GM10266 (cell line): ENCODE measurements around the gene STUM.

Experiments
- DNase-seq: peaks from one replicate; pipeline ENCODE4 v3.0.0; 2012; ENCODE audit errors: extremely low spot score
- CTCF ChIP-seq: IDR thresholded peaks from 2 replicates; pipeline ENCODE4 v1.5.1; 2012; ENCODE audit warnings: mild to moderate bottlenecking, low read depth; ENCODE audit not compliant: control insufficient read depth, insufficient read depth; ENCODE audit errors: missing control alignments

STUM gene

GRCh38 chr1:226575436-226575720 lies 26.8 kb downstream of the STUM start:
- no peak for DNase-seq
- TF ChIP-seq CTCF, result no peak

GRCh38 chr1:226575739-226576378 lies 27.3 kb downstream of the STUM start:
- TF ChIP-seq CTCF, result no peak
- no peak for DNase-seq

- DNase-seq, result no peak
- TF ChIP-seq CTCF, result no peak
These were observed 28.0 kb downstream of the STUM start for GRCh38 chr1:226576601-226577000.

GRCh38 chr1:226577401-226578180 lies 29.0 kb downstream of the STUM start:
- DNase-seq, result no peak
- TF ChIP-seq CTCF, result no peak

- no peak for TF ChIP-seq CTCF
- DNase-seq, result no peak
These were observed 30.5 kb downstream of the STUM start for GRCh38 chr1:226578946-226579578.

GRCh38 chr1:226579781-226580323 lies 31.3 kb downstream of the STUM start:
- TF ChIP-seq CTCF, result no peak
- DNase-seq, result no peak
